GM18519 (cell line): ENCODE measurements around the gene GAS6.

Experiments used
- ATAC-seq: cut with Tn5 transposase; IDR thresholded peaks from one replicate; pipeline ENCODE4 v1.9.1; 2021; ENCODE audit warnings: mild to moderate bottlenecking, moderate library complexity; ENCODE audit not compliant: unreplicated experiment, low FRiP score

Gene GAS6

DNA sequence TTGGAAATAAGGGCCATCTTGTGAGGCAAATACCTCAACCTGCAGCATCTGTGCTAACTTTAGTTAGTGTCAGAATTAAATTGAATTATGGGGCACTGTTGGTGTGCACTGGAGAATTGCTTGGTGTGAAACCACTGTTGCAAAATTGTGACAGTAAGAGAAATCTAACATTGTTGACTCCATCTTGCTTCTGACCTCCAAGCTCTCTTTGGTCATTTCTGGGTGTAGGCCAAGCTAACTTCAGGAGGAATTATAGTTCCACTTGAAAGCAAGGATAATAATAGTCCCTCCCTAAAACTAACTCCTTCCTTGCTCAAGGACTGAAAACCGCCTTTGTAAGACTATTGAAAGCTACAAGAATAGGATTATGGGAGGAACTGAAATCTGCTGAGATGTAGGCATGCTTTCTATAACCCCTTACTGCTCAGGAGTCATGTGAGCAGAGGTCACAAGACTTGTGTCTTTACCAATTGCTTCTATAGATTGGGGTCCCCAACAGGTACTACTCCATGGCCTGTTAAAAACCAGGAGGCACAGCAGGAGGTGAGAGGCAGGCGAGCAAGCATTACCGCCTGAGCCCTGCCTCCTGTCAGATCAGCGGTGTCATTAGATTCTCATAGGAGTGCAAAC is 24.9 kb upstream of the GAS6 start:
- ATAC-seq: no peak

DNA sequence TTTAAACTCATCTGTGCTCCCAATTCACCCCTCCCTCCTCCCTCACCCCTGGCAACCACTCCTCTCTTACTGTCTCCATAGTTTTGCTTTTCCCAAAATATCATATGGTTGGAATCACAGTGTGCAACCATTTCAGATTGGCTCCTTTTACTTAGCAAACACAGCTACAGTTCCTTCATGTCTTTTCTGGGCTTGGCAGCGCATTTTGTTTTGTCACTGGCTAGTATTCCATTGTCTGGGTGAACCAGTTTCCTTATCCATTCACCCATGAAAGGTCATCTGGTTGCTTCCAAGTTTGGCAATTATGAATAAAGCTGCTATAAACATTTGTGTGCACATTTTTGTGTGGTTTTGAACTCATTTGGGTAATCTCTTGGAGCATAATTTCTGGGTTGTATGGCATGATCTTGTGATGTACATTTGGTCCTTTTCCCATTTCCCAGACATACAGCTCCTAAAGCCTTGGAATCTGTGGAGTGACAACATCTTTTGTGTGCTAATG is 23.9 kb upstream of the GAS6 start:
- no peak for ATAC-seq

- ATAC-seq: no peak
Observed at GRCh38 chr13:113886561-113887112, 22.8 kb upstream of the GAS6 start.

DNA sequence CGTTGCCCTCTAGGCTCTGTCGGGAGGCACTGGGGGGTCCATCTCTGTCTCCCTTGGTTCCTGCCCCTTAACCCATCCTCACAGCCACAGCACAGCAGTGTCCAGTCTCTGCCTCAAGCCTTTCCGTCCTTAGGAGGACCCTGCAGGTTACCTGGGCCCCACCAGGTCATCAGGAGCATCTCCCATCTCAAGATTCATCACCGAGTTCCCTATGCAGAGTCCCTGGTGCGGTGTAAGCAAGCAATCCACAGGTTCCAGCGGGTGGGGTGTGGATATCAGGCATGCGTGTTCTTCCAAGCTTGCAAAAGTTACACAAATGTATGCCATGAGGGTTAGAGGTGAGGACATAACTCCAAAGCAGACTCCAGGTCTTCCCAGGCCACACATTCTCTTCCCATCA is 20.9 kb upstream of the GAS6 start:
- ATAC-seq: no peak

DNA sequence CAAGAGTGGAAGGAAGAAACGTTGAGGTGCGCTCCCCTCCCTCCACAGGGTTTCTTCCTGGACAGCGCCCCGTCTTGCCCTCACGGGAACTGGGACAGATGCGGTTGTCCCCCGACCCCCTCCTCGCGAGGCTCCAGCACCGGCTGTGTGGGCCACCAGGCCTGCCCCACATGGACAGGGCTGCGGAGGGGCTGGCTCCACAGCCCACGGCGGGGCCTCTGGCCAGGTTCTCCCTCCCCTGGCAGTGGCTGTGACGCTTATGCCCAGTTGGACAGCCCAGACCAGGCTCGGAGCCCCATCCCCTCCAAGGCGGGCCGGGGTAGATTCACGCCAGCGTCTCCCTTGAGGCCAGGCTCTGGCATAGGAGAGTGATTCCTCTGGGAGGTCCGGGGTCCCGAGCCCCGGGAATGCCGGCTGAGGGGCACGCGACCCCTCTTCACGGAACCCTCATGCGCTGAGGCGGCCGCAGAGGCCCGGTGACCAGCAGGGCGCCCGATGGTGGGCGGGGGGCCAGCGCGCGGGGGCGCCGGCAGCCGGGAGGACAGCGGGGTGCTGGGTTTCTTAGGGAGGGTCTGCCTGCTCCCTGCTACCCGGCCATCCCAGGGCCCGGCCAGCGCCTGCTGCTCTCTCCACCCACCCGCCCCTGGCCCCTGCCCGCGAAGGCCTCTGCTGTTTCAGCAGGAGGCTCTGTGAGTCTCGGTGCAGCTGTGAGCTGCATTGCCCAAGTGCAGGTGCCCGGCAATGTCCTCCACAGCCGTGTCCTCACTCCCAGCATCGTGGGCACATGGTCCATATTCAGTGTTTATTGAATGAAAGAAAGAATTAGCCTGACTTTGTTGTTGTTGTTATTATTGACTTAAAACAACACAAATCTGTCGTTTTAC is 20.3 kb upstream of the GAS6 start:
- ATAC-seq: no peak

GRCh38 chr13:113883314-113883811 is 19.5 kb upstream of the GAS6 start:
- ATAC-seq: no peak

GRCh38 chr13:113882716-113883115 is 18.8 kb upstream of the GAS6 start:
- ATAC-seq: no peak

DNA sequence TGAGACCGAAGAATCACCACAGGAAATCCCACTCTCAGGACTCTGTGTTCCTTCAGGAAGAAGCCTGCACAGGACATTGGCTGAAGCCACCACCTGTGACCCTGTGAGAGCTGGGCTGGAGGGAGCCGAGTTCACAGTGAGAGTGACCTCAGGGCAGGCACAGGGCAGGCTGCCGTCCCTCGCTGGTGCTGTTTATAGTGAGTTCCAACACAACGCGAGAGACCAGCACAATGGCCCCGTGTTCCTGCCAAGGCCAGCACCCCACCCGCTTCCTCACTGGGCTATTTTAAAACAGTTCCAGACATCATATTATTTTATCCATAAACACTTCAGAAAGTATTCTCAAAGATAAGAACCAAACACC is 18.4 kb upstream of the GAS6 start:
- ATAC-seq: no peak

DNA sequence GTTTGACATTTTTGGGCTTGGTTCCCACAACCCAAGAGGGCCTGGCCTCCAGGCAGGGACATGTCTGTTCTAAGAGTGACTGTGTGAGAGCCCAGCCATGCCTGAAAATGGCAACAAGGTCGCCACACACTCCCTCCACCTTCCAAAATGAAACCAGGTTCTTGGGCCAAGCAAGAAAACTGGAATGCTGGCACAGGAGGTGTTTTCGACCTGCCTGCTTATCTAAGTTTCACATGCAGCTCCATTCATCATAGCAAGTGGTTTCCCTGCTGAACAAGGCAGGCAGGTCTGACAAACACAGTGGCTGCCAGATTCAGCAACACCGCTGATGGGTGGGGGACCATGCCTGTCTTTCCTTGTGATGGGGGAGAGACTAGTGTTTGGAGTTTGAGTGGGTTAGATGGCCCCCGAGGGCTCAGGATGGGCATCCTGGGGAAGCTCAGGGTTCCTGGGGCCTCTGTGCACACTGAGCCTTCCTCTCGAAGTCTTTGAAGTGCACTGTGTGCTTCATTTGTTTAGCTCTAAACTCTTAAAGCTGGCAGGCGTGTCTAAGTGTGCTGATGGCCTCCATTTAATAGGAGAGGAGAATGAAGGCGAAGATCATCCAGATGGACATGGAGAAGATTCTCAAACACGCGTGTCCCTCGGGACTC is 17.9 kb upstream of the GAS6 start:
- ATAC-seq: no peak

DNA sequence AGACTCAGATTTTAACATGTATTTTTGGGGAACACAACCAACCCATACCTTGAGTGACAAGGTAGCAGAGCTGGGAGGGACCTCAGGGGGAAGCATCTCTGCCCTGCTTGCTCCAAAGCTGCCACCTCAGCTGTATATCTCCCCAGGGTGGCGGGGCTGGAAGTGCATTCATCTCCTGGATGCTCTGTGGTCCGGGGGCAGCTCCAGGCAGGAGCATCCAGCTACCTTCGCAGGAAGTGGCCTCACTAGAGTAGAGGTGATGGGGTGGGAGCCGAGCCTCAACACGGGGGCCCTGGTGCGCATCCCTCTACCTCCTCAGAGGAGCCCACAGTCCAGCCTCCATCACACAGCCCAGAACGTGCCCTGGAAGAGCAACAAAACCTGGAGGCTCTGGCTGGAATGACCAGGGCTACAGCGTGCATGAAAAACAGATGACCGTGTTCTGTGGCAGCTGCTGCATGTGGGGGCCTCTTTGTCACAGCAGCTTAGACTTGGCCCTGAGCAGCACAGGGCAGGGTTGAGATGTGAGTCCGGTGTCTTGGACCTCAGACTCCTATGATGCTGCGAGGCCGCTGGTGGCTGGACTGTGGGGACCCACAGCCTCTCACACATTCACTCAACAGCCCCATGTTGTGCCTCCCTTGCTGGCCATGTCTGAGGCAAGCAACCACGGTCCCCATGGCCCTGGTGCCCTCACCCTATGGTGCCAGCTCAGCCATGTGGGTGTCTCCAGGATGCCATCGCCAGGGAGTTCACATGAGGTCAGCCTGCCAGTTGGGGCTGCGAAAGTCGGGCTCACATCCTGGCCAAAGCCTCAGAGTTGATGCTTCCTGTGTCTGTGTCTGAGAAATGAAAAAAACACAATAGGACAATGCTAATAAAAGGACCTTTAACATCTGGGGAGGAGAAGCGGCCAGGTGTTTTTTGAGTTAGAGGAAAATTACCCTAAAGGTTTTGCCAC is 17.1 kb upstream of the GAS6 start:
- ATAC-seq: no peak

- ATAC-seq: no peak
Observed at GRCh38 chr13:113879494-113880360, 15.9 kb upstream of the GAS6 start.

DNA sequence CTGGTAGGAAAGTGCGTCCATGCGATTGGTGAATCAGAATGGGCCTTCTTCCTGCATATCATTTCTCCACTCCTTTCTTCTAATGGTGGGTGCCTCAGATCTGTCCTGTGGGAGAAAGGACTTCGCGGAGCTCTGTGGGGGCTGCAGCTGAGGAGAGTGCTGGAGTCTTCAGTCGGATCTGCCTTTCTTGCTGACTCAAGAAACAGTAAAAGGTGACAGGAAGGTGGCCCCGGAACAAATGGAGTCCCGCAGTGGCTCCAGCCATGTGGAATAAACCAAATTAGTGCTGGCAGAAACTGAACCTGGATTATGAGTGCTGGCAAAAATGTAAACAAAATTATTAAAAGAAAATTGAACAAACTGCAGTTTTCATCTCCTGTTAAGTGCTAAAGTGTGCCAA is 15.1 kb upstream of the GAS6 start:
- ATAC-seq: no peak

GRCh38 chr13:113877149-113877990 is 13.5 kb upstream of the GAS6 start:
- no peak for ATAC-seq

- no peak for ATAC-seq
Observed at GRCh38 chr13:113876346-113877148, 12.7 kb upstream of the GAS6 start.

- ATAC-seq: no peak
Observed at GRCh38 chr13:113875837-113876281, 12.0 kb upstream of the GAS6 start.

- no peak for ATAC-seq
Observed at GRCh38 chr13:113875429-113875815, 11.5 kb upstream of the GAS6 start.
